NB4 (cell line): Measurements from ENCODE around the gene SERP2.

ENCODE experiments used
- DNase-seq: peaks from one replicate; pipeline ENCODE4 v3.0.0; 2010; ENCODE audit warnings: low read depth
- H3K4me3 ChIP-seq: one replicate; pipeline ENCODE4 v1.5.1; 2011; ENCODE audit warnings: mild to moderate bottlenecking, low read depth, low read length, moderate library complexity
- CTCF ChIP-seq: IDR thresholded peaks from one replicate; pipeline ENCODE4 v1.5.1; 2012; ENCODE audit warnings: low read depth, low read length
- MYC ChIP-seq: IDR thresholded peaks from 2 replicates; pipeline ENCODE4 v1.6.1; 2011; ENCODE audit warnings: low read depth, low read length
- POLR2A ChIP-seq: IDR thresholded peaks from 2 replicates; pipeline ENCODE4 v1.6.1; 2011; ENCODE audit warnings: mild to moderate bottlenecking; ENCODE audit not compliant: insufficient read length; ENCODE audit errors: extremely low read depth
- TF ChIP-seq, protein P1 (sequence below): IDR thresholded peaks from 2 replicates; pipeline ENCODE4 v1.6.1; 2011; ENCODE audit warnings: low read depth, low read length

SERP2 gene

DNA sequence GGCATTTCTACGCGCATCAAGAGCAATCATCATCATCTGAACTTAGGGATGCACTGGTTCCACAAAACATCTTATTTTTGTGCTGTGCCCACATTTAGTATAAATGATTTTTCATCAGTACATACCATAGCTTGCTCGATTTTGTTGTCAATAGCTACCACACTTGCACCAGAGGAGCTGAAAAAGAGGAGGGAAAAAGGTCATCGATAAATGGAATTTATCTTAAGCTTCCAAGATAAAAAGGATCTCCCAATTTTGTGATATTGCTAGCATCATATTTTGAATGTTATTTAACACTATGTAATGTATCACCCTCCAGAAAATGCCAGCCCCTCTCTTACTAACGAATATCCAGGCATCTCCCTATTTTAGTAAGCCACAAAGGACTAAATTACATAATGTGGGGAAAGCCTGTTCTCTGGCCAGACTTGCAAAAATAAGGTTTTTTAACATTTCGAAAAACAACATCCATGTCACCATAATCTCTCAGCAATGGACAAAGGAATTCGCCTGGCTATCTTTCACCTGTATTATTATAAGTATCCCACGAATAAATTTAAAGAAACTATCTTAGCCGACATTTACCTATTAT lies 62.4 kb downstream of the SERP2 start:
- H3K4me3 ChIP-seq, result peak overlapping the region; percentile 72
- no peak for DNase-seq
- TF ChIP-seq CTCF (no peak), MYC (no peak), POLR2A (no peak)
- TF ChIP-seq, protein P1, sequence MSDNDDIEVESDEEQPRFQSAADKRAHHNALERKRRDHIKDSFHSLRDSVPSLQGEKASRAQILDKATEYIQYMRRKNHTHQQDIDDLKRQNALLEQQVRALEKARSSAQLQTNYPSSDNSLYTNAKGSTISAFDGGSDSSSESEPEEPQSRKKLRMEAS, result no peak

GRCh38 chr13:44436589-44437337 lies 63.1 kb downstream of the SERP2 start:
- DNase-seq, result peak; percentile 84
- TF ChIP-seq, protein P1, result peak; percentile 66
- TF ChIP-seq CTCF (no peak), POLR2A (peak; percentile 26), MYC (peak; percentile 48; the same call in 1 of the 2 replicates)
- H3K4me3 ChIP-seq, result peak overlapping the region; percentile 72

- no peak for TF ChIP-seq POLR2A
- TF ChIP-seq MYC, result no peak
- TF ChIP-seq, protein P1, result no peak
- no peak for TF ChIP-seq CTCF
- peak overlapping the region; percentile 54 for H3K4me3 ChIP-seq
- DNase-seq, result peak; percentile 59
Observed at GRCh38 chr13:44437356-44438233, 64.0 kb downstream of the SERP2 start.

DNA sequence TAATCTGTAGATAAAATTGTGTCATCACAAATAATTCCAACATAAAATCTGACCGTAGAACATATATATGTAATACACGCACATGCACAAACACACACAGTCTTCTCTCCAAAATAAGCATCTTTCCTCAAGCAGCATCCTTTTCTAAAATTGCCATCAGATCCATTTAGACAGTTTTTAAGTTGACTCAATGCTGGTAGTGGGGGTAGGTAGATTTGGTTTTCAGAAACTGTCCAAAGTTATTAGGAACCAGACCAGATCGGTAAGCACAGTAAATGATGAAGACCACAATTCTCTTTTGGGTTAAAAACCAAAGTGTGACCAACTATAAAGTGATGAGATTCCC lies 64.6 kb downstream of the SERP2 start:
- TF ChIP-seq CTCF, result no peak
- TF ChIP-seq MYC, result no peak
- TF ChIP-seq POLR2A, result no peak
- TF ChIP-seq, protein P1, result no peak
- no peak for DNase-seq
- no peak overlapping the region for H3K4me3 ChIP-seq

DNA sequence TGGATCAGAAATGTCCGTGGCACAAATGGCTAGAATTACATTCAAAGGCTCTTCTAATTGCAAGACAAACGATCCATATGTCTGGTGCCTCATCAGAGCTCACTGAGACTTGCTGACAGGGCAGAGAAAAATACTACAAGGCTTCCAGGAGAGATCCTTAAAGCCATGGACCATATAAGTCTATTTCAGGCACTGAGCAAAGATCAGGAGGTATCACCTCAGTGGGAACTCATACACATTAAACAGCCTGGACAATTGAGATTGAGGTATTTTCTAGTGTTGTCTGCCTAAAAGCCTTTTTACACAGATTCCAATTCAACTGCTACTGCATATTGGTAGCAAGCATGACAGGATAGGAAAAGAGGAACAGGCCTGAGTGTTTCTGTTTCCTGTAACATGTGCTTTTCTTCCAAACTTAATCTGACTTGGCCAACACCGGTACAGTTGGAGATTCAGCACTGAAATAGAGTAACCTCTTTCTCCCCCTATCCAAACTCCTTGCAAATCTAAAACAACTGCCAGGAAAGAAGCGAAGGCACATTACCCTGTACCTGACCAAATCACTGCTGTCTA lies 65.9 kb downstream of the SERP2 start:
- peak; percentile 37 for DNase-seq
- TF ChIP-seq CTCF (no peak), MYC (peak; percentile 97), POLR2A (no peak)
- TF ChIP-seq, protein P1, result peak; percentile 97

More for the DNA sequence above, 65.9 kb downstream of the SERP2 start:
- H3K4me3 ChIP-seq, result no peak overlapping the region
